SKM-1 treated with dmso at 0.1 percent for 144 hours (cell line): ENCODE results near the gene B3GAT3.
"Not testable (repeated sequence)": the region's sequence is repeated elsewhere in the genome, so short reads cannot be mapped to it uniquely, and the experiment has no call there.

ENCODE experiments used
- DNase-seq: peaks from one replicate; lab custom pipeline; 2025; ENCODE audit not compliant: unreplicated experiment; lab: John Stamatoyannopoulos, UW

B3GAT3 gene

DNA sequence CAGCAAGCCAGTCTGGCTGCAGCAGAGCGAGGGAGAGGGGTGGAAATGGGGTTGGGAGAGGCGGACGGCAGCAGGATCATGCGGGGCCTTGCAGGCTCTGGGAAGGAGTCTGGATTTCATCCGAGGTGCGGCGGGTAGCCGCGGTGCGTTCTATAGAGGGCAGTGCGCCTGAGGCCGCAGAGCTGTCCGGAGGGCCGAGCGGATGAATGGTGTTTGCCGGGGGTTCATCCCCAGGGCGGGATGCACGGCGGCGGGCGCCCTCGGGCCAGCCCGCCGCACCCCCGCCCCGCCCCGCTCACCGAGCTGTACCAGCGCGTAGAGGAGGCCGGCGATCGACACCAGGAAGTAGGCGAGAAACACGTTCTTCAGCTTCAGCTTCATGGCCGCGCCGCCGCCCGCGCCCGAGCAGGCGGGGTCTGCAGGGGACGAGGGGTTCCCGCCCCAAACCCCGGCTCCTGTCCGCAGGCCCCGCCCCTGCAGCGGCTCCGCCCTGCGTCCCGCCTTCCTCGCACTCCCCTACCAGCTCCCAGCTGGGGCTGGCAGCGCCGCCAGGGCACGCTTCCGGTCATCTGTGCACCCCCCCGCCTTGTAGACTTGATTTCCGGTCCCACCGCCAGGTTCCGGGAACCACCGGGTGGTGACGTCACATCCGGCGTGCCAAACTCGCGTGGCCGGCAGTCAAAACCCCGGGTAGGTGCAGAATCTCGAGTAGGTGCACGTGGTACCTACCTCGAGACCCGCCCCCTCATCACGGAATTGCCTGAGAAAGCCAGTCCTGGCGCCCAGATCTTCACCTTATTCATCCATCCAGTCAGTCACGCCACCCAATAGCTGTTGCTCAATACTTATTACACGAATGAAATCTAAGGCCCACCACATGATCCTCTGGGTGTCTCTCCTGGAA lies at the start of gene B3GAT3:
Gene B3GAT3 (minus strand): TSS at position 420 of the 904 bp plus-strand sequence. CDS start 39 bp downstream, at position 381.
- peak; percentile 96 for DNase-seq

GRCh38 chr11:62671236-62671607 lies 49.4 kb upstream of the B3GAT3 start:
- peak; percentile 42 for DNase-seq

DNA sequence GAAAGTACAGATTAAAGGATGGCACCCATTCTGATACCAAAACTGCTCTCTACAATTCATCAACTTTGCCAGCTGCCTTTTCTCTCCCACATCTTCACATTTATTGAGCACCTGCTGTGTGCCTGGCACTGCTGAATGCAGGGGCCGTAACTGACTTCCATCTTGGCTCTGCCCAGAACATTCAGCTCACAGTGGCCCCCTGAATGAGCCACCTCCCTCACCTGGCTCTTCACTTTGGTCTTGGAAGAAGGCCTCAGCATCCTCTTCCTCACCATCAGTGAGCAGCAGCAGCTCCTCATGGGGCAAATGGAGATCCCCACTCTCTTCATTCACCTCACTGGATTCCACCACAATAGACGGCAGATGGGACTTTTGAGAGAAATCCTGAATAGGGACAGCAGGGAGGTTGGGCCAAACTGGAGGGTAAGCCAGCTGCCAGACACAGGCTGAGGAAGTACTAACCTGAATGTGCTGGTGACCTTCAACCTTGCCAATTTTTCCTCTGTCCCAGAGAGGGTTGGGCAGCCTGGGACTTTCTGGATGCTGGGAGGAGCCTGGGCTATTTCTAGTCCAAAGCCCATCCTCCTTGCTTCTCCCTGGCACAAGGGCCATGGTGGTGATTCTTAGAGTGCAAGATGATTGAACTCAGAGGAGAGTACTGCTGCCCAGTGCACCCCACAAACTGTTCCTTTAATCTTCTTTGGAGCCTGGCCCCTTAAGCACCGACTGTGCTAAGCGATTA lies 47.8 kb upstream of the B3GAT3 start:
- DNase-seq, result no peak

DNA sequence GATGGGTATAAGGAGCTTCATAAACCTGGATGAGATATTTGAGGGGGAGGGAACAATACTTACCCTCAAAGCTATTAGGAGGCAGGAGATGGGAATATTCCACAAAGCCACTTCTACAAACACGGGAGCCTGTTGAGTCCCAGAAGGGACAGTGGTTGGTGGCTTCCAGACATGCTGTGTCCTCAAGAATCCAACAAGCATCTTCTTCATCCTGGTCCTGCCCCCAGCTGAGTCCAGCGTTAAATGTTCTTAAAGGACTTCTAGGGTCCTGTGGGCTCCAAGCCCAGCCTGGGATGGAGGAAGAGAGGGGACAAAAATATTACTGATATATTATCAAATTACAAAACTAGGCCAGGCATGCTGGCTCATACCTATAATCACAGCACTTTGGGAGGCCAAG lies 45.7 kb upstream of the B3GAT3 start:
- DNase-seq, result no peak

- DNase-seq, result no peak
Measured at GRCh38 chr11:62666259-62666926, 44.6 kb upstream of the B3GAT3 start.

DNA sequence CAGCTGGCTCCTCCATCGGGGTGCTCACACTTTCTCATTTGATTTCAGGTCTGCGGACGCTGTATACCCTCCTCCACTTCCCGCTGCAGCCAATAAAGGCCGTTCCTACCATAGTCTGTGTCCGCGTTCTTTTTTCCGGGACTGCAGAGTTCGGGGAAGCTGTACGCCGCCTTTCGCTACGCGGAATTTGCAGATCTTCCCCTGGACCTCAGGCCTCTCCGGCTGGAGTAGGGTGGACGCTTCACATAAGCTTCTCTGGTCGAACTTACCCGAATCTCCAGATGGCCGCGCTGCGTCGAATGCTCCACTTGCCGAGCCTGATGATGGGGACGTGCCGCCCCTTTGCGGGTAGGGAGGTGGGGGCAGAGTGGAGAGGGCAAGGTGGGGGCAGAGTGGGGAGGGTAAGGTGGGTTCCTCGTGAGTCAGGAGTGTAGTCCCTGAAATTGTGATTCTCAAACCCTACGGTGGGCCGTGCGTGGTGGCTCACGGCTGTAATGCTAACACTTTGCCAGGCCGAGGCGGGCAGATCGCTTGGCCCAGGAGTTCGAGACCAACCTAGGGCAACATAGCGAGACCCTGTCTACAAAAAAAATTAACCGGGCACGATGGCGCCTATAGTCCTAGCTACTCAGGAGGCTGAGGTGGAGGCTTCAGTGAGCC lies 43.9 kb upstream of the B3GAT3 start:
- peak; percentile 43 for DNase-seq

DNA sequence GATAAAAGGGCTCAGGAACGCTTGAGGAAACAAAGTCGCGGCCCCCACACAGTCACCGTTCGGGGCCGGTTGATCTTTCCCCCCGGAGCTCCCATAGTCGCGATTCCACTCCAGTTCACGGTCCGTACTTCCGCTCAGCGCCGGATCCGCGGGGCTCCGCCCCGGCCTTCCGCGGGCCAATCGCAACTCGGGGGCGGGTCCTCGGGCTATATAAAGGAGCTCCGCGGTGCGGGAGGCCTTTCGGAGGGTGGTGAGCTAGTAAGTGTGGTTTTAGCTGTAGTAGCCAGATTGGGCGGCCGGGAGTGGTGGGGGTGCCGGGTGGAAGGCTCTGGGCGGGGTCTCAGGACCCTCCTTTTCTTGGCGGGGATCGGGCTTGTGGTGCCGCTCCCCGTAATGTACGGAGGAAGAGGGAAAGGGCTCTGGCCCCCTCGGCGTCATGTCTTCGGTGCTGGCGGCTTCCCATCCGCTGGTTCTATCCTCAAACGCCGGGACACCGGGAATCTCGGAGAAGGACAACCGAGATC lies 43.4 kb upstream of the B3GAT3 start, which contains the start of the genes C11orf98 and CSKMT:
Gene C11orf98 (minus strand): TSS at position 136 of the 524 bp plus-strand sequence. CDS start 41 bp downstream, at position 95.
Gene CSKMT (plus strand): TSS at position 238 of the 524 bp plus-strand sequence. CDS start 568 bp downstream, outside the sequence.
- peak; percentile 88 for DNase-seq

DNA sequence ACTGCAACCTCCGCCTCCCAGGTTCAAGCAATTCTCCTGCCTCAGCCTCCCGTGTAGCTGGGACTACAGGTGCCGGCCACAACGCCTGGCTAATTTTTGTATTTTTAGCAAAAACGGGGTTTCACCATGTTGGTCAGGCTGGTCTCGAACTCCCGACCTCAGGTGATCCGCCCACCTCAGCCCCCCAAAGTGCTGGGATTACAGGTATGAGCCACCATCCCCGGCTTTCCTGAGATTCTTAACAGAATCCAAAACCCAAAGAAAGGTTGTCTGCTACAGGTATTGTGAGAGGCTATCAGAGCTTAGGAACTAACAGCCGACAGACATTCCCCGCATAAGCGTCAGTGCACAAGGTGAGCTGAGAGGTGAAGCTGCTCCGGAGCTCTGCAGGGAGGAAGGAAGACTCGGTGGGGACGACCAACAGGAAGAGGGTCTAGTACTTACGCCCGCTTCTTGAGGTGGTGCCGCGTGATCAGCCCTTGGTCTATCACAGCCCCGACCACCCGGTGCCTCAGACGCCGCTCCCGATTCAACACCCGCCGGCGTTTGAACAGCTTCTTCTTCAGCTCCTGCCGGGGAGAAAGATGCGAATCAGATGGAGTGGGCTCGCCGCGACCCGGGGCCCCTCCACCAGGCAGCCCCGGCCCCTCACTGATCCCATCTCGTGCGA lies 42.8 kb upstream of the B3GAT3 start:
- DNase-seq, result peak; percentile 57

- DNase-seq, result no peak
Measured at GRCh38 chr11:62656796-62657429, 35.1 kb upstream of the B3GAT3 start.

DNA sequence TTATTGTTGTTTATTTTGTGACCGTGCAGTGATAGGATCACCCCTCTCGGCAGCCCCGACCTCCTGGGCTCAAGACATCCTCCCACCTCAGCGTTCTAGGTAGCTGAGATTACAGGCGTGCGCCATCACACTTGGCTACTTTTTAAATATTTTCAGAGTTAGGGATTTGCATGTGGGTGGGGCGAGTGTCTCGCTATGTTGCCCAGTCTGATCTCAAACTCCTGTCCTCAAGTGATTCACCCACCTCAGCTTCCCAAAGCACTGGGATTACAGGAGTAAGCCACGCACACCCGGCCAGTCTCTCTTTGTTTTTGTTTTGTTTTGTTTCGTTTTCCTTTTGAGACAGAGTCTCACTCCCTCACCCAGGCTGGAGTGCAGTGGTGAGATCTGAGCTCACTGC lies 32.5 kb upstream of the B3GAT3 start:
- no peak for DNase-seq

DNA sequence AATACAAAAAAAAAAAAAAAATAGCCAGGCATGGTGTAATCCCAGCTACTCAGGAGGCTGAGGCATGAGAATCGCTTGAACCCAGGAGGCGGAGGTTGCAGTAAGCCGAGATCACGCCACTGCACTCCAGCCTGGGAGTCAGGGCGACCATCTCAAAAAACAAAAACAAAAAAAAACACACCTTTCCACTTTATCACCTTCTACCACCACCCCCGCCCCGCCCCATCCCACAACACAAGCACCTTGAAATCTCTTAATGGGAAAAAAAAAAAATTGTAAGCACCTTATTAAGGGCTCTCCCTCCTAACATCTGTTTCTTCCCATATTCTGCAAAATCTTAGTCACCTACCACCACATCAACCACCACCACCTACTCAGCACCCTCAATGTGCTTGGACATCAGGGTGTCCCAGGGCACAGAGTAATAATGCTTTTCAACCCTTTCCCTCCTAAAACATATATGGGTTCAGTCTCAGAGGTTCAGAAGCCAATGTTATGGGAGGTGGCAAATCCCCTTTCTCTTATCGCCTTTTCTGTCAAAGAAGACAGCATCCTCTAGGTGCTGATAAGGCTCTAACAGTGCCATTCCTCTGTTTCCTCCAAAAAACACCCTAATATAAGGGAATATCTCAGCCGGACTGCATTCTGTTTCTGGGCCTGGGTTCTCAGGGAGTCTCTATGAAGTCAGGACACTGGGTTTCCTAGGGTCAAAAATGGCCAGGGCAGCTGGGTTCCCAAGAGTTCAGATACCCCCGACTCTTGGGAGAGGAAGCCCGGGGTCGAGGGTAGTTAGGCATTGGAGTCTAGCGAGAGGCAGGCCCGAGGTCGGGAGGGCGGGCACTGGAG lies 30.6 kb upstream of the B3GAT3 start:
- DNase-seq, result no peak

DNA sequence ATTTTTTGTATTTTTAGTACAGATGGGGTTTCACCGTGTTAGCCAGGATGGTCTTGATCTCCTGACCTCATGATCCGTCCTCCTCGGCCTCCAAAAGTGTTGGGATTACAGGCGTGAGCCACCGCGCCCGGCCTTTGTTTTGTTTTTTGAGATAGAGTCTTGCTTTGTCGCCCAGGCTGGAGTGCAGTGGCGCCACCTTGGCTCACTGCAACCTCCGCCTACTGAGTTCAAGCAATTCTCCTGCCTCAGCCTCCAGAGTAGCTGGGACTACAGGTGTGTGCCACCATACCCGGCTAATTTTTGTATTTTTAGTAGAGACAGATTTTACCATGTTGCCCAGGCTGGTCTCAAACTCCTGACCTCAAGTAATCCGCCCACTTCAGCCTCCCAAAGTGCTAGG lies 28.5 kb upstream of the B3GAT3 start:
- DNase-seq, result not testable (repeated sequence)

GRCh38 chr11:62649486-62649885 lies 27.7 kb upstream of the B3GAT3 start:
- DNase-seq, result no peak

DNA sequence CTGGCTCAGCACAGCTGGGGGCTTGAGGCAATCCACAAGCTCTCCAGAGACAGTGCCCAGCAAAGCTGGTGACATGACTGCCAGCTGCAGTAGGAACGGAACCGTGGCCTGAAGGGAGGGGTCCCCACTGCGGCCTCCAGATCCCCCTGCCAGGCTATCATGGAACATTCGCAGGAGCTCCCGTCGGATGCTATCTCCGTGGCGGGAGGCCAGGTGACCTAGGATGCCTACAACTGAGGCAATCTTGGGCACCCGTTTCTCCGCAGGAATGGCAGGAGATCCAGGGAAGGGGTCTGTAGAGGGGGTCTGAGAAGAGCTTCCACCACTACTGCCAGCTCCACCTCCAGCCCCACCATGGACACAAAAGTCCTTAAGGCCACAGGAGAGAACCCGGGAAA lies 27.2 kb upstream of the B3GAT3 start:
- no peak for DNase-seq

DNA sequence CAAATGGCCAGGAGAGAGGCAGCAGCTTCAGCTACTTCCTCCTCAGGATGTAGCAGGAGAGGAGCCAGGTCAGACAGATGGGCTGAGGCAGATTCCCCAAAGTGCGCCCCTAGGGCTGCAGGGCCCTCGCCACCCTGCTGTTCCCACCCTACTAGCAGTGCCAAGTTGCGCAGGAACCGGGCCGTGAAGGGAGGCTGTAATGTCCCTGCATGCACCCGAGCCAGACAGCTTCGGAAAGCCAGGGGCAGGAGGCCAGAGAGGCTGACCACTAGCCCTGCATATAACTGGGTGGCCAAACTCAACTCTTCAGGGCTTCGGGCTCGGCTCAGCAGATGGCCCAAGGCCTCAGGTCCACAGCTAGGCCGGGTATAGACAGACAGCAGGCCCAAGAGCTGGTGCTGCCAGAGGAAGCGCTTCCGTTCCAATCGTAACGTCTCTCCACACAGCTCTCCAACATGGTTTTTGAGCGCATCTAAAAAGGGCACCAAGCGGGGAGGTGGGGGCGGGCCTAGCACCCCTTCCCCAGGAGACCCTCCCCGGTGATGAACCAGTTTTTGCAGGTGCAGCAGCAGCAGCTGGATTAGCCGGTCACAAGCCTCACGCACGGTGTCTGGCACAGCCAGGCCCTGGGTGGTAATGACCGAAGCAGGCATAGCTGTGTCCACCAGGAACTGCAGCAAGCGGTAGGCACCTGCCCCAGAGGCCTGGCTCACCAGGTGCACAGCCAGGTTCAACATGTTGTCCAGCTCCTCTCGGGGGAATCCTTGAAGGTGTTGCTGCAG lies 26.6 kb upstream of the B3GAT3 start:
- no peak for DNase-seq

DNA sequence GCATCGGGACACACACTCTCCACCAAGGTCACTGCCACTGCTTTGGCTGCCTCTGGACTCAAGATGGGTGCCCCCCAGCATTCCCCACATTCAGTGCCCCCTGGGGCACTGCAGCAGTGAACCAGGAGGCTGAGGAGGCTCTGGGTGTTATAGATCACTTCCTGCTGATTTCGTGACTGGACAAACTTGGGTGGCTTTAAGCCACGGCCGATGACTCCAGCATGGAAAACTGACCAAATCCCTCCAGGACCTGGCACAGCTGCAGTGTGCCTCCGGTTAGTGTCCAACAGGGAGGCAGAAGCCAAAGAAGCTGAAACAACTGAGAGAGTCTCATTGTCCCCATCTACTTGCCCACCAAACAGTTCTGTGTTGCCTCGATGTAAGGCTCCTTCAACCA lies 25.8 kb upstream of the B3GAT3 start:
- DNase-seq, result no peak

GRCh38 chr11:62646825-62647608 lies 25.2 kb upstream of the B3GAT3 start:
- no peak for DNase-seq
